Esophagus squamous epithelium (tissue), 5 donors: Measurements from ENCODE around the gene NFU1. TPM values are rescaled to one million over a fixed set of nuclear protein-coding genes. Genes with fewer than 3 reads are reported as not detected.

Experiments used
- DNase-seq: peaks from one replicate; lab custom pipeline; 2025; lab: John Stamatoyannopoulos, UW
- H3K27ac ChIP-seq, 4 donors: fragments of 200-600 bp; sonication (generic); one replicate each; pipeline ENCODE4 v1.5.1; 2016 to 2019; ENCODE audit warnings: mild to moderate bottlenecking in 1 of 4
- H3K27me3 ChIP-seq, 4 donors: fragments of 200-600 bp; sonication (generic); 1 replicate in 3 of 4; 2 replicates in 1 of 4; pipeline versions ENCODE4 v1.5.1 to v1.6.0; 2017 to 2021; ENCODE audit warnings: antibody characterized with exemption in 1 of 4
- H3K36me3 ChIP-seq, 3 donors: fragments of 200-600 bp; sonication (generic); one replicate each; pipeline ENCODE4 v1.5.1; 2016 to 2019
- H3K4me1 ChIP-seq, 3 donors: fragments of 200-600 bp; sonication (generic); one replicate each; pipeline ENCODE4 v1.5.1; 2017 to 2019
- H3K4me3 ChIP-seq, 4 donors: fragments of 200-600 bp; sonication (generic); 1 replicate in 3 of 4; 2 replicates in 1 of 4; pipeline ENCODE4 v1.5.1; 2016 to 2019; ENCODE audit warnings: mild to moderate bottlenecking in 2 of 4, moderate library complexity in 1 of 4
- H3K9me3 ChIP-seq, 3 donors: fragments of 200-600 bp; sonication (generic); one replicate each; pipeline ENCODE4 v1.5.1; 2016 to 2019
- CTCF ChIP-seq, 6 experiments: fragments of 450-650 bp in 4 of 6; fragments of 200-600 bp in 2 of 6; sonication (generic) in 2 of 6; IDR thresholded peaks; one replicate each; pipeline ENCODE4 v1.5.1; 2016 to 2019; ENCODE audit warnings: antibody characterized with exemption in 6 of 6, mild to moderate bottlenecking in 4 of 6, moderate library complexity in 4 of 6
- POLR2A ChIP-seq, 4 donors: fragments of 450-650 bp; IDR thresholded peaks; one replicate each; pipeline ENCODE4 v1.6.1; 2017; ENCODE audit warnings: antibody characterized with exemption in 4 of 4, mild to moderate bottlenecking in 4 of 4, moderate library complexity in 3 of 4
- WGBS, 2 donors: methylation state at CpG; one replicate each; pipeline ENCODE4 v1.1.5; 2018; 5-methylcytosine and 5-hydroxymethylcytosine counted together
- intact Hi-C: fragments of 100-400 bp; cut with DNase I; formaldehyde crosslinking; loops from one replicate; pipeline ENCODE4 v1.15.0; 2022
- total RNA-seq, 4 donors: library from RNA; depleted of rRNA; stranded (reverse); fragments of >200 nt; gene quantifications; one replicate each; pipeline ENCODE4 v1.1.0, GENCODE V29; 2016
- donor health status: DM: yes; HTN: yes; CAD: no.

NFU1 gene
- total RNA-seq, 4 donors from 2014 or later, result 17.4 to 26.2 (median 23.5) TPM

- Histone ChIP-seq H3K4me3 (no peak overlapping the region), H3K36me3 (peaks cover 1 to 32% (median 2%) of the 10 kb centered on the region in 3 donors), H3K27ac (no peak overlapping the region), H3K9me3 (no peaks in the 10 kb centered on the region), H3K4me1 (peaks cover 0 to 14% (median 0%) of the 10 kb centered on the region in 3 donors), H3K27me3 (no peaks in the 10 kb centered on the region)
- intact Hi-C loops, result no loop called here
- WGBS, 2 donors, result 71 to 74% methylated on average over 8 of the region's 8 CpGs
- no peak for DNase-seq
- TF ChIP-seq POLR2A (IDR thresholded peaks at IDR 0.05) (no peak), CTCF (IDR thresholded peaks at IDR 0.05) (peak; percentile 22 to 59 (median 43))
These were observed 61.5 kb downstream of the NFU1 start for GRCh38 chr2:69375494-69376353.

GRCh38 chr2:69372767-69373166 is 64.5 kb downstream of the NFU1 start:
- DNase-seq, result no peak
- Histone ChIP-seq H3K27ac (no peak overlapping the region), H3K4me1 (peaks cover 0 to 14% (median 0%) of the 10 kb centered on the region in 3 donors), H3K27me3 (no peaks in the 10 kb centered on the region), H3K36me3 (peaks cover 2 to 61% (median 7%) of the 10 kb centered on the region in 3 donors), H3K4me3 (no peak overlapping the region), H3K9me3 (no peaks in the 10 kb centered on the region)
- intact Hi-C loops, result no loop called here
- TF ChIP-seq CTCF (IDR thresholded peaks at IDR 0.05) (no peak), POLR2A (IDR thresholded peaks at IDR 0.05) (no peak)

- intact Hi-C loops, result no loop called here
- H3K9me3 ChIP-seq, result no peaks in the 10 kb centered on the region
- WGBS, 2 donors, result 89 to 90% methylated on average over 1 of the region's 1 CpG
- H3K4me1 ChIP-seq, result no peaks in the 10 kb centered on the region
- H3K27me3 ChIP-seq, result no peaks in the 10 kb centered on the region
- no peak overlapping the region for H3K4me3 ChIP-seq
- no peak overlapping the region for H3K27ac ChIP-seq
- TF ChIP-seq POLR2A (IDR thresholded peaks at IDR 0.05) (no peak), CTCF (IDR thresholded peaks at IDR 0.05) (no peak)
- peaks cover 5 to 90% (median 7%) of the 10 kb centered on the region in 3 donors for H3K36me3 ChIP-seq
- no peak for DNase-seq
These were observed 67.4 kb downstream of the NFU1 start for GRCh38 chr2:69369802-69370201.

- TF ChIP-seq POLR2A (IDR thresholded peaks at IDR 0.05) (no peak), CTCF (IDR thresholded peaks at IDR 0.05) (no peak)
- WGBS, 2 donors, result 78% methylated on average over 7 of the region's 7 CpGs
- Histone ChIP-seq H3K27me3 (no peaks in the 10 kb centered on the region), H3K4me1 (no peaks in the 10 kb centered on the region), H3K9me3 (no peaks in the 10 kb centered on the region), H3K36me3 (peaks cover 5 to 99% (median 7%) of the 10 kb centered on the region in 3 donors), H3K4me3 (no peak overlapping the region), H3K27ac (no peak overlapping the region)
- DNase-seq, result no peak
- intact Hi-C loops, result no loop called here
These were observed 68.6 kb downstream of the NFU1 start for GRCh38 chr2:69368588-69368987.

- Histone ChIP-seq H3K9me3 (no peaks in the 10 kb centered on the region), H3K27ac (no peak overlapping the region), H3K4me1 (no peaks in the 10 kb centered on the region), H3K27me3 (no peaks in the 10 kb centered on the region), H3K36me3 (peaks cover 6 to 100% (median 37%) of the 10 kb centered on the region in 3 donors), H3K4me3 (no peak overlapping the region)
- intact Hi-C loops, result no loop called here
- TF ChIP-seq POLR2A (IDR thresholded peaks at IDR 0.05), result no peak
- no peak for TF ChIP-seq CTCF (IDR thresholded peaks at IDR 0.05)
- DNase-seq, result no peak
These were observed 77.9 kb downstream of the NFU1 start for GRCh38 chr2:69359371-69359770.
